Activated CD8-positive, alpha-beta T cell treated with anti-CD3 and anti-CD28 coated beads, Interleukin-2, amount 10 ng/mL, durations not matched to agents 7 days and 5 days (primary cell): ENCODE results near the gene ST6GALNAC3. TPM values are rescaled to one million over a fixed set of nuclear protein-coding genes. Genes with fewer than 3 reads are reported as not detected.

Source experiments
- ATAC-seq: fragments of 150-1000 bp; cut with Tn5 transposase; one replicate; pipeline ENCODE4 v1.10.0; 2021; ENCODE audit warnings: moderate library complexity
- CTCF ChIA-PET: fragments of 350-600 bp; sonication (Branson Sonifier 250); formaldehyde crosslinking; loops from one replicate; lab custom pipeline; 2021; ENCODE audit warnings: antibody characterized with exemption; lab: Charles Lee
- POLR2A ChIA-PET: fragments of 350-600 bp; sonication (Branson Sonifier 250); formaldehyde crosslinking; loops from one replicate; lab custom pipeline; 2021; ENCODE audit warnings: antibody characterized with exemption; lab: Charles Lee
- DNase-seq: peaks from one replicate; pipeline ENCODE4 v3.0.0-alpha.2; 2020
- H3K27ac Mint-ChIP-seq: one replicate; pipeline ENCODE4 v1.8.0; 2021; ENCODE audit warnings: mild to moderate bottlenecking, mixed read lengths
- H3K27me3 Mint-ChIP-seq: one replicate; pipeline ENCODE4 v1.8.0; 2021; ENCODE audit warnings: low read depth, mixed read lengths
- H3K36me3 Mint-ChIP-seq: one replicate; pipeline ENCODE4 v1.8.0; 2021; ENCODE audit warnings: low read depth, mixed read lengths
- H3K4me1 Mint-ChIP-seq: one replicate; pipeline ENCODE4 v1.8.0; 2021; ENCODE audit warnings: low read depth, mixed read lengths
- H3K4me3 Mint-ChIP-seq: one replicate; pipeline ENCODE4 v1.8.0; 2021; ENCODE audit warnings: mild to moderate bottlenecking, mixed read lengths
- H3K9me3 Mint-ChIP-seq: one replicate; pipeline ENCODE4 v1.8.0; 2022; ENCODE audit warnings: mixed read lengths; ENCODE audit not compliant: insufficient read depth
- total RNA-seq, 2 experiments: library from RNA; stranded (reverse); gene quantifications; one replicate each; pipeline ENCODE4 v1.2.3, GENCODE V29; 2021

Gene ST6GALNAC3
- total RNA-seq, 2 experiments from 2014 or later: 0.50 TPM; not detected in 1

DNA sequence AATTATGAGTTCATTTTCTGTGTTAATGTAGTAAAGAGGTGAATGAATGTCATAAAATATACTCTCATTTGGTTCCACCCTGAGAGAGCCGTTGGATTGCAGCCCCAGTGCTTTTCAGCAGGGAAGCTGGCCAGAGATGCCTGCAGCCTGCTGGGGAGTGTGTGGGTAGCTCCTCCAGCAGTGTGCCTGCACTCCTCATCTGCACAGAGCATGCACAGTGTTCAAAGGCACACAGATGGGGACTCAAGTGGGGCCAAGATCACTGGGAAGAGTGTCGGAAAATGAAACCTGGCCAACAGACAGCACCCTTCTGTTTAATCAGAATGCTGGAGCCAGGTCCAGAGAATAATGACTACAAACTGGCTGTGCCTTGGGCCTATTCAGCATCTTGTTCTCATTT is 206.8 kb downstream of the ST6GALNAC3 start:
- H3K9me3 Mint-ChIP-seq: no peaks in the 10 kb centered on the region
- ChIA-PET CTCF (no interaction called here), POLR2A (no interaction called here)
- H3K27ac Mint-ChIP-seq: no peak overlapping the region
- no peaks in the 10 kb centered on the region for H3K27me3 Mint-ChIP-seq
- no peak overlapping the region for H3K4me3 Mint-ChIP-seq
- ATAC-seq (no peak), DNase-seq (no peak)
- H3K36me3 Mint-ChIP-seq: no peaks in the 10 kb centered on the region
- peaks cover 12% of the 10 kb centered on the region for H3K4me1 Mint-ChIP-seq

DNA sequence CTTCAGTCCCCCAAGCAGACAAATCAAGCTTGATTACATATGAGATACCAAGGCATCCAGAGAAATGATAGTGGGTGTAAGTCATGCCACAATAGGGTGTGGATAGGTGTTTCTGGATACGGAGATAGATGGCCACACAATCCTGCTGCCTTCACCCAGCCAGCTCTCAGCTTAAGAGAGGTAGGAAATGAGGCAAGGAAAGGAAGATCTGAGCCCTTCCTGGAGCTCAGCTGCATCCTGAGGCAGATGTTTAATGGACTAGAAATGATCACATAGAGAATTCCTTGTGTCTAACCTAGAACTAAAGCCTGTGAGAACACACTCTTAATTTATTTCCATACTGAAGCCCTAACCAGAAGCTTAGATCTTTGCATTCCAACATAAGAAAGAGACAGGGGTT is 210.3 kb downstream of the ST6GALNAC3 start:
- H3K27me3 Mint-ChIP-seq: no peaks in the 10 kb centered on the region
- no peak overlapping the region for H3K27ac Mint-ChIP-seq
- H3K4me1 Mint-ChIP-seq: peaks cover 33% of the 10 kb centered on the region
- ATAC-seq (no peak), DNase-seq (no peak)
- no peak overlapping the region for H3K4me3 Mint-ChIP-seq
- no peaks in the 10 kb centered on the region for H3K36me3 Mint-ChIP-seq
- ChIA-PET POLR2A (no interaction called here), CTCF (no interaction called here)
- no peaks in the 10 kb centered on the region for H3K9me3 Mint-ChIP-seq

DNA sequence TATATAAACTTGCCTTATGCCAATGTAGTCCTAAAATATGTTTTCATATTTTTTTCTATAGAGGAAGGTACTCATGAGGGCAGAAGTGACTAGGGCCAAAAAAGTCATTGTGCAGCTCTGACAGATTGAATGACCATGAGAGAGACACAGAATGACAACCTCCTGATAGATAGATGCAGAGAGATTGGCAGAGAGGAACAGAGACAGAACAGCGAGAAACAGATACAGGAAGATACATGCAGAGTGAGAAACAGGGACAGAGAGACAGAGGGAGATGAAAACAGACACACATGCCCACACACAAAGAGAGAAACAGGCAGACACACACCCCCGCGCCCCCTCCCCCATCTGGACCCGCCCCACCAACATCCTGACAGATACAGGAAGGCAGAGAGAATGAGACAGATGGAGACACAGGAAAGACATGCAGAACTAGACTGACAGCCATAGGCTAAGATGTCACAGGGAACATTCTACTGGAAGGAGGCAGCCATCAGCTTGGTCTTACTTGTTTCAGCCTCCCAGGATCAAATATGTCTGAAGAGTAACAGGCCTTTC is 211.1 kb downstream of the ST6GALNAC3 start:
- H3K4me3 Mint-ChIP-seq: no peak overlapping the region
- POLR2A ChIA-PET: interaction anchor here (0.6 kb wide), 1 partner anchor 73 kb away, joined by 3 read pairs; no protein-coding TSS in a partner anchor
- CTCF ChIA-PET: no interaction called here
- peak overlapping the region; percentile 16 for H3K27ac Mint-ChIP-seq
- no peaks in the 10 kb centered on the region for H3K9me3 Mint-ChIP-seq
- ATAC-seq: no peak
- H3K36me3 Mint-ChIP-seq: no peaks in the 10 kb centered on the region
- no peaks in the 10 kb centered on the region for H3K27me3 Mint-ChIP-seq
- DNase-seq: no peak
- H3K4me1 Mint-ChIP-seq: peaks cover 37% of the 10 kb centered on the region

DNA sequence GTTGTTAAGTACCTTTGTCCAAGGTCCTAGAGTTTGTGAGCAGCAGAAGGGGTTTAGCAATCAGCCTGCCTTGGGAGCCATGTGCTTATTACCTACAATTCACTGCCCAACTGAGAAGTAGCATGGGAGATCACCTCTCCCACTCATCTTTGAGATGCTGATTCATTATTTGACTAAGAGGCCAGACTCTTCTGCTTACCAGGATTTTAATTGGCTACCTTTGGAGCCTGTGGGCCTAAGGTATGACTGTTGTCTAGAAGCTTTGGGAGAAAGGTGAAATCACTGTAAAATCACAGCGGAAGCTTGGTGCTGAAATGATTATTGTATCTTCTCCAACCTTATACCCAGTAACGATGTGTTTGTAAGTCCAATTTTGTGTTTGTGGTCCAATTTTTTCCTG is 213.4 kb downstream of the ST6GALNAC3 start:
- Mint-ChIP-seq H3K4me1 (peaks cover 45% of the 10 kb centered on the region), H3K27me3 (no peaks in the 10 kb centered on the region), H3K4me3 (no peak overlapping the region), H3K27ac (no peak overlapping the region), H3K9me3 (no peaks in the 10 kb centered on the region), H3K36me3 (no peaks in the 10 kb centered on the region)
- ChIA-PET CTCF (interaction anchor here (1.4 kb wide), 1 partner anchor 27 kb away, joined by 6 read pairs; no protein-coding TSS in a partner anchor), POLR2A (no interaction called here)
- DNase-seq (no peak), ATAC-seq (no peak)

DNA sequence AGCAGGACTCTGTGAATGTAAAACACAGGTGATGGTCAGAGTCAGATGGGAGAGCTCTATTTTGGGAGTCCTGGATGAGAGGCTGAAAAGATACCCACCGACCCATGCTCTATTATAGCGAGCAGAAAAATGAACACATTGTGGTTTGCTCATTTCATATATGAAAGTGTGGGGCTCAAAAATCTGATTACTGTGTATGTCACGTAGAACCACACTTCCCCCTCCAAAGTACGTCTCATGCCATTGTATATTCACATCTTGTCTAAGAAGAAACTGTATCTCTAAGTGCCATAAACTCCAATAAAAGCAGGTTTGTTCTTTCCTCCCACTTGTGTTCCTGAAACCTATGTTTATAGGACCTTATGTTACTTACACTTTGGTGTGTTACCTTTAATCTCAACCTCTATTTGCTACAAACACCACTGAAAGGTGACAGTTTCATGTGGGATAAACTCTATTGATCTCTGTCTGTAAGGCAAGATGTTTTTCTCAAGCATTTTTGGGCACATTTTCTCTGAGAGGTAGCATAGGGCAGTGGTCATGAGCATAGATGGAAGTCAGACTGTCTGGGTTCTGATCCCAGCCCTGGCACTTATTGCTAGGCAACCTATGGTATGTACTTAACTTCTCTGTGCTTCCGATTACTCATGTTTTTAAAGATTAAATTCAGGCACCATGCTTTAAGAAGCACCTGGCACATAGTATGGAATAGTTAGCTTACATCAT is 214.4 kb downstream of the ST6GALNAC3 start:
- no peak for ATAC-seq
- Mint-ChIP-seq H3K4me3 (no peak overlapping the region), H3K9me3 (no peaks in the 10 kb centered on the region), H3K36me3 (no peaks in the 10 kb centered on the region), H3K4me1 (peaks cover 50% of the 10 kb centered on the region), H3K27ac (no peak overlapping the region), H3K27me3 (no peaks in the 10 kb centered on the region)
- DNase-seq: no peak
- ChIA-PET POLR2A (no interaction called here), CTCF (no interaction called here)

DNA sequence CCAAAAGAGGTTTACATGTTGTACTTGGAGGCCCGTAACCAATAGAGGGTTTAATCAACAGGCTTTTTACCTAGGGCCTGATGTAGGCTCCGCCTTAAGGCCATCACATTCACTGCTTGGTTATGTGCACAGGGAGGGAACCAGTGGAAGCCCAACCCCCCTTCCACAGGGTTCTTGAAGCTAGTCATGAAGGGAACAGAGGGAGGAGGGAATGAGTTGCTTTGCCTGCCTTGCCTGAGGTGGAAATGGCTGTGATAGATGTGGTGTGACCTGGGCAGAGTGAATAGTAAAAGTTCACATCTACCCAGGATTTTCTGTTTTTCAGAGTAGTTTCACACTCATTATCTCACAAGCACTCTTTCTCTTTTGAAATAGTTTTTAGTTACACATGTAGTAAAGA is 215.1 kb downstream of the ST6GALNAC3 start:
- Mint-ChIP-seq H3K27ac (no peak overlapping the region), H3K4me3 (no peak overlapping the region)
- no peak for ATAC-seq

DNA sequence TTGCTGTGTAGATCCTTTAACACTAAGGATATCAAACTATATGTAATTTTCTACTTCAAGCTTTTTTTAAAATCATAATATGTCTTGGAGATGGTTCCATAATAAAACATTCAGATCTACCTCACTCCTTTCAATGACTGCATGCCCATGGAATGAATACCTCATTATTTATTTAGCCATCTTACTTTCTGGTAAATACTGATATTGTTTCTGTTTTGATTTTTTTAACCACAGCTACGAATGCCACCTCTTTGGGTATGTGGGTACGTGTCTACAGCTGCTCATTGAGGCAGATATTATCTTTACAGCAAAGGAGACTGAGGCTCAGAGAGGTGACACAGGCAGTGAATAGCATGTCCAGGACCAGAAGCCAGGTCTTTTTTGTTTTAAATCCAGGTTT is 215.7 kb downstream of the ST6GALNAC3 start:
- Mint-ChIP-seq H3K4me3 (no peak overlapping the region), H3K4me1 (peaks cover 51% of the 10 kb centered on the region), H3K27me3 (no peaks in the 10 kb centered on the region), H3K9me3 (no peaks in the 10 kb centered on the region), H3K27ac (peak overlapping the region; percentile 10), H3K36me3 (no peaks in the 10 kb centered on the region)
- ChIA-PET POLR2A (no interaction called here), CTCF (interaction anchor here (1.1 kb wide), 1 partner anchor 17 kb away, joined by 3 read pairs; no protein-coding TSS in a partner anchor)
- no peak for ATAC-seq
- DNase-seq: no peak

More for the DNA sequence above, 215.1 kb downstream of the ST6GALNAC3 start:
- Mint-ChIP-seq H3K9me3 (no peaks in the 10 kb centered on the region), H3K4me1 (peaks cover 54% of the 10 kb centered on the region), H3K27me3 (no peaks in the 10 kb centered on the region), H3K36me3 (no peaks in the 10 kb centered on the region)
- no peak for DNase-seq
- ChIA-PET CTCF (interaction anchor here (1.1 kb wide), 1 partner anchor 17 kb away, joined by 3 read pairs; no protein-coding TSS in a partner anchor), POLR2A (no interaction called here)

DNA sequence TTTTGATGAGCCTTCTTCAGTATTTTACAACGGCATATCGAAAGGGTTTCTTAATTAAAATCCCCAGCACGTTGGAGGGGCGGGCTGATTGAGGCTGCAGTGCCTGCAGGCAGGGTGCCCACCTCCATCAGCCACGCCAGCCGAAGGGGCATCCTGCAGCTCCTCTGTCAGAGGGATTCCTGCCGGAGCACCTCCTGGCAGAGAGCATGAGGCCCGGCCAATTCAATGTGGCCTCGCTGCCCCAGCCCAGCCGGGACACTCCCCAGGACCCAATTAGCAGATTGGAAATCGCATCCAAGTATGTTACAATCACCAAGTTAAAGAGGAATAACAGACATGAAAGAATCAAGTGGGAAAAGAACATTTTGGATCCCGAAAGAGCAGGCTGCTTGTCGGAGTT is 216.6 kb downstream of the ST6GALNAC3 start:
- DNase-seq: no peak
- ATAC-seq: no peak
- Mint-ChIP-seq H3K27ac (no peak overlapping the region), H3K9me3 (no peaks in the 10 kb centered on the region), H3K4me1 (peaks cover 49% of the 10 kb centered on the region), H3K27me3 (no peaks in the 10 kb centered on the region), H3K4me3 (no peak overlapping the region), H3K36me3 (no peaks in the 10 kb centered on the region)
- ChIA-PET CTCF (no interaction called here), POLR2A (no interaction called here)

DNA sequence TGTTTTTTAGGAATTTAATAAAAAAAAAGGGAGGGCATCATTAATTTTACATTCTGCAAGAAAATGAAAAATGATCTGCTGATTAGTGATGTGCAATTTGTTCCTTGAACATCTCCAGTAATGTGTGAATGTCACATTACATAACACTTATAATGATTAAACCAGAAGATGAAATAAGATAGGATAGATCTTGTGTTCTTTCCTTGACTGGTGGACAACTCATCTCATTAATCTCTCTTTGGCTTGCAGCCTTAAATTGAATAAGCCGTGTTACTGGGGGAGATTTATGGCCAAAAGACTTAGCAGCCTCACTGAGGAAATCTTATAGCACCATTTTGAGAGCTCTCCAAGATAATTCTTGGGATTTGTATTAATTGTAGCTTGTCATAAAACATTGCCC is 217.2 kb downstream of the ST6GALNAC3 start:
- peaks cover 44% of the 10 kb centered on the region for H3K4me1 Mint-ChIP-seq
- H3K27ac Mint-ChIP-seq: no peak overlapping the region
- ATAC-seq (no peak), DNase-seq (no peak)
- H3K36me3 Mint-ChIP-seq: no peaks in the 10 kb centered on the region
- H3K27me3 Mint-ChIP-seq: no peaks in the 10 kb centered on the region
- CTCF ChIA-PET: no interaction called here
- POLR2A ChIA-PET: interaction anchor here (0.5 kb wide), 1 partner anchor 735 kb away, joined by 3 read pairs; no protein-coding TSS in a partner anchor
- H3K4me3 Mint-ChIP-seq: no peak overlapping the region
- no peaks in the 10 kb centered on the region for H3K9me3 Mint-ChIP-seq

DNA sequence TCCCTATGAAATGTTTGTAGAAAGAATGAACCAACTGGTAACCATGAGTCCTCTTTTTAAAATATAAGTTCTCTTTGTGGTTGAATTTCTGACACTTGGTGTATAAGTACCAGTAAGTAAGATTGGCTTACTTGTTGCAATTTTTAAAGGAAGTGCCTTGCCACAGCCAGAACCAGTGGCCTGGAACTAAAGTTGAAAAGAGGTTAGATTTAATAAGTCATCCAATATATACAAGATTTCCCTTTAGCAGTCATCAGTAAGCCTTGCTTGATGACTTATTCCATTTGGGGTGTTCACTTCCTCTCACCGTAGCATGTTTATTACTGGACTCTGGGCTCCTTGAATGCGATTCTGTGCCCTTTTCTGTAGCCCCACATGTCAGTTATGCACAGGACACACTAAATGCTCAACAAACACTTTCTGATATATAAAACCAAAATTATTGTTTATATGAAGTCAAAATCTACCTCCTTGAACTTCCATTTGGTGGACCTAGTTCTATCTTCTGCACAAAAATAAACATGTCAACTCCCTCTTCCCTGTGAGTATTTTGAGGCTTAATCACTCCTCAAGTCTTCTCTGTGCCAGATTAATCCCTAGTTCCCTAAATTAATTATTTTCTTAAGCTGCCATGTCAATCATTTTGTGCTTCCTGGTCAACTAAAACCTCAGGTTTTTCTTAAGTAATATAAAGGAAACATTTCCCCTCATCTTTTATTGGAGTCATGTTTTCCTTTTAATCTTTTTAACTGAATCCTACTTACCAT is 218.1 kb downstream of the ST6GALNAC3 start:
- ChIA-PET CTCF (no interaction called here), POLR2A (no interaction called here)
- Mint-ChIP-seq H3K4me3 (no peak overlapping the region), H3K4me1 (peaks cover 42% of the 10 kb centered on the region), H3K36me3 (no peaks in the 10 kb centered on the region), H3K9me3 (no peaks in the 10 kb centered on the region), H3K27me3 (no peaks in the 10 kb centered on the region), H3K27ac (no peak overlapping the region)
- no peak for ATAC-seq
- DNase-seq: no peak

DNA sequence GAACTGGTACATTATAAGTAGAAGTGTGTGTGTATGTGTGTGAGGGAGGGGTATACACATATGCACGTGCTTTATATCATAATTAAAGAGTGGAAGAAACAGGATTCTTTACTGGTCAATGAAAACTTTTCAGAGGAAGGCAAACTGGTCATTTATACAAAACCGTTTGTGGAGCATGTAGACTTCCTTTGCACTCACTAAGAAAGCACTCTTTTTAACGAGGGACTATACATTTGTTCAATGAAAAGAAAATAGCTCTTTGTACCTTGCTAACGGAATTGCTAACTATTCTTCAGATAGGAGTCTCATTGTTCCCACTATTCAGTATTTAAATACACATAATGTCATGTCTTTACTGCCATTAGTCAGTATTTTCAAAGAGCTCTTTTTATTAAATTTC is 219.3 kb downstream of the ST6GALNAC3 start:
- peaks cover 36% of the 10 kb centered on the region for H3K4me1 Mint-ChIP-seq
- no peak overlapping the region for H3K27ac Mint-ChIP-seq

More for the DNA sequence above, 219.3 kb downstream of the ST6GALNAC3 start:
- ATAC-seq: no peak
- DNase-seq: no peak
- Mint-ChIP-seq H3K36me3 (no peaks in the 10 kb centered on the region), H3K9me3 (no peaks in the 10 kb centered on the region), H3K4me3 (no peak overlapping the region), H3K27me3 (no peaks in the 10 kb centered on the region)
- ChIA-PET CTCF (interaction anchor here (5.2 kb wide), 1 partner anchor 140 kb away, joined by 21 read pairs; no protein-coding TSS in a partner anchor), POLR2A (interaction anchor here (0.7 to 2.0 kb wide), 4 partner anchors 11 to 124 kb away, joined by 3 to 8 read pairs (median 4); no protein-coding TSS in a partner anchor)
